ENCODE measurements around the gene USP30. TPM values are rescaled to one million over a fixed set of nuclear protein-coding genes. Genes with fewer than 3 reads are reported as not detected.

USP30 gene
- total and polyA plus RNA-seq, 9 of the 15 experiments (the other 6 are each of a cell fraction or from before 2014, with no cell fraction given): 1.4 to 15.2 (median 7.0) TPM

- POLR2A ChIA-PET: no interaction called here
- H3K4me3 ChIP-seq: no peak overlapping the region
- no peak for FAIRE-seq
- no peak for TF ChIP-seq E2F6 (IDR thresholded peaks at IDR 0.05; ENCODE audit: borderline replicate concordance in 1 of 2, extremely low read depth in 1 of 2, insufficient read depth in 1 of 2, insufficient read length in 1 of 2, low read depth in 1 of 2, low read length in 1 of 2, poor library complexity in 1 of 2, severe bottlenecking in 1 of 2)
- no peak for TF ChIP-seq NRF1 (conservative IDR thresholded peaks at IDR 0.05 in 1 of 2, IDR thresholded peaks at IDR 0.05 in 1 of 2)
- TF ChIP-seq SOX6 (IDR thresholded peaks at IDR 0.05): no peak
- TF ChIP-seq COPS2 (conservative IDR thresholded peaks at IDR 0.05): no peak
- no peak for TF ChIP-seq CBFA2T2 (conservative IDR thresholded peaks at IDR 0.05)
- no peak for TF ChIP-seq CEBPG (CRISPR knock-in tag; IDR thresholded peaks at IDR 0.05)
- TF ChIP-seq CEBPG (tag; conservative IDR thresholded peaks at IDR 0.05 in 1 of 2, IDR thresholded peaks at IDR 0.05 in 1 of 2): no peak
- no peak for TF ChIP-seq FIP1L1 (IDR thresholded peaks at IDR 0.05; ENCODE audit: low read depth, low read length, poor library complexity, severe bottlenecking)
- no peak for TF ChIP-seq RFX5 (IDR thresholded peaks at IDR 0.05; ENCODE audit: low read depth, low read length)
- TF ChIP-seq YY1 (IDR thresholded peaks at IDR 0.05; ENCODE audit: borderline replicate concordance in 1 of 3, control insufficient read depth in 1 of 3, extremely low read depth in 1 of 3, insufficient read depth in 3 of 3, insufficient read length in 1 of 3, insufficient replicate concordance in 2 of 3, low read depth in 1 of 3, low read length in 2 of 3): no peak
- no peak for TF ChIP-seq GTF2E2 (tag; IDR thresholded peaks at IDR 0.05)
- TF ChIP-seq KAT2B (IDR thresholded peaks at IDR 0.05; ENCODE audit: low read depth, low read length): no peak
- TF ChIP-seq THRA (IDR thresholded peaks at IDR 0.05): no peak
- no peak for TF ChIP-seq RAD21 (CRISPR knock-in tag; conservative IDR thresholded peaks at IDR 0.05 in 1 of 2, IDR thresholded peaks at IDR 0.05 in 1 of 2)
- H3K4me2 ChIP-seq (ENCODE audit: insufficient read depth, low read length): no peak overlapping the region
- no peaks in the 10 kb centered on the region for H3K9me1 ChIP-seq (ENCODE audit: control insufficient read depth, insufficient read depth, low read length)
- no peak for ATAC-seq
- no TSS peak for BruUV-seq (replicated peaks)
- peaks cover 6 to 13% of the 10 kb centered on the region in 2 experiments; a peak in 4 of 5 replicates for H3K27me3 ChIP-seq (ENCODE audit: control insufficient read depth in 2 of 2, insufficient read depth in 2 of 2, low read length in 2 of 2)
- no peak for DNase-seq (ENCODE audit: extremely low read depth in 1 of 4, low spot score in 3 of 4)
- WGBS (ENCODE audit: insufficient coverage, low coverage, missing lambda C conversion rate): 10% methylated on average over 3 of the region's 3 CpGs
- no peak overlapping the region for H2AFZ ChIP-seq (ENCODE audit: low read depth, low read length)
- H4K20me1 ChIP-seq (replicated peaks; ENCODE audit: control insufficient read depth, insufficient read depth, low read length): no peaks in the 10 kb centered on the region
- no peaks in the 10 kb centered on the region for H3K36me3 ChIP-seq (ENCODE audit: control insufficient read depth, insufficient read depth, low read length)
- H3K79me2 ChIP-seq (ENCODE audit: control insufficient read depth, insufficient read depth, low read length): no peaks in the 10 kb centered on the region
- H3K27ac ChIP-seq (ENCODE audit: extremely low read depth, low read depth, low read length): no peak overlapping the region
- no peak overlapping the region for H3K9ac ChIP-seq (ENCODE audit: insufficient read depth in 1 of 2, low read depth in 2 of 2, low read length in 2 of 2)
- CTCF ChIA-PET (ENCODE audit: low intra/inter-chr PET ratio): no interaction called here
- H3K4me1 ChIP-seq (replicated peaks in 1 of 2; ENCODE audit: control insufficient read depth in 2 of 2, insufficient read depth in 2 of 2, low read length in 2 of 2): peaks cover 0 to 7% of the 10 kb centered on the region in 2 experiments; a peak in 2 of 5 replicates
- intact Hi-C loops (cut with micrococcal nuclease): no loop called here
- in situ Hi-C loops (cut with MboI): no loop called here
- H3K9me3 ChIP-seq (replicated peaks; ENCODE audit: control insufficient read depth, insufficient read depth, low read depth, low read length): no peaks in the 10 kb centered on the region
Measured at GRCh38 chr12:109121346-109121880, 69.0 kb downstream of the USP30 start.

Data from K562 (cell line).